ENCODE data around the gene PALM3. TPM values are rescaled to one million over a fixed set of nuclear protein-coding genes. Genes with fewer than 3 reads are reported as not detected.

Gene PALM3
- total RNA-seq (2014; rRNA removed) (2.3 and 4.8 TPM in 2 replicates), Bru-seq, nascent RNA (percentile 49 among the genes with signal in this experiment), BruChase-seq, experiment 1, labeled RNA remaining after a 6-hour chase (percentile 61 among the genes with signal in this experiment), BruChase-seq, experiment 2, labeled RNA remaining after a 2-hour chase (percentile 50 among the genes with signal in this experiment)
- long read RNA-seq, partial matches to known transcripts, result 0 of 1 reads
- long read RNA-seq, other reads (novel, unspliced or antisense), result 1 of 1 reads

GRCh38 chr19:14061751-14062557 lies at the start of gene PALM3:
TSS of gene PALM3 (minus strand) at chr19:14062076. CDS start at chr19:14061980, 96 bp downstream.
- Histone ChIP-seq H3K4me3 (ENCODE audit: low read length) (no peak within 1 kb of the TSS), H3K4me1 (ENCODE audit: insufficient read depth, low read length) (peaks cover 21% of the 10 kb centered on the region), H3K36me3 (ENCODE audit: low read depth, low read length) (no peaks in the 10 kb centered on the region), H3K79me2 (ENCODE audit: low read length) (no peaks in the 10 kb centered on the region), H3K9me3 (ENCODE audit: low read length) (no peaks in the 10 kb centered on the region), H3K27me3 (ENCODE audit: low read length) (no peaks in the 10 kb centered on the region), H3K9ac (ENCODE audit: low read length) (no peak within 1 kb of the TSS), H3K27ac (ENCODE audit: low read length) (no peak within 1 kb of the TSS), H4K20me1 (ENCODE audit: low read length) (no peaks in the 10 kb centered on the region), H3K9me2 (replicated peaks; ENCODE audit: low read length) (no peaks in the 10 kb centered on the region), H2AFZ (ENCODE audit: low read length) (no peak within 1 kb of the TSS; the same call in 1 of the 2 replicates), H3F3A (ENCODE audit: low read length, unreplicated experiment) (no peaks in the 10 kb centered on the region), H3K4me2 (ENCODE audit: low read length) (peak within 1 kb of the TSS; percentile 60)
- ATAC-seq, result peak; percentile 34
- TF ChIP-seq EZH2 (IDR thresholded peaks at IDR 0.05; ENCODE audit: low read length, unreplicated experiment), result no peak
- peak; percentile 52 for DNase-seq
- intact Hi-C loops (cut with micrococcal nuclease), result no loop called here
- ChIA-PET CTCF (interaction anchor here (0.6 kb wide), 1 partner anchor 147 kb away, joined by 7 read pairs; no protein-coding TSS in a partner anchor), POLR2A (ENCODE audit: unreplicated experiment) (no interaction called here)
- no TSS peak for BruUV-seq (replicated peaks)

GRCh38 chr19:14111486-14111885 lies 49.6 kb upstream of the PALM3 start:
- Histone ChIP-seq H4K20me1 (ENCODE audit: low read length) (no peaks in the 10 kb centered on the region), H3K79me2 (ENCODE audit: low read length) (peaks cover 27% of the 10 kb centered on the region), H3K4me1 (ENCODE audit: insufficient read depth, low read length) (peaks cover 7% of the 10 kb centered on the region), H3K4me3 (ENCODE audit: low read length) (no peak overlapping the region), H3F3A (ENCODE audit: low read length, unreplicated experiment) (no peaks in the 10 kb centered on the region), H2AFZ (ENCODE audit: low read length) (no peak overlapping the region), H3K27me3 (ENCODE audit: low read length) (no peaks in the 10 kb centered on the region), H3K36me3 (ENCODE audit: low read depth, low read length) (no peaks in the 10 kb centered on the region), H3K9me2 (replicated peaks; ENCODE audit: low read length) (no peaks in the 10 kb centered on the region), H3K9ac (ENCODE audit: low read length) (no peak overlapping the region), H3K9me3 (ENCODE audit: low read length) (no peaks in the 10 kb centered on the region), H3K27ac (ENCODE audit: low read length) (no peak overlapping the region), H3K4me2 (ENCODE audit: low read length) (no peak overlapping the region)
- ATAC-seq, result no peak
- ChIA-PET CTCF (no interaction called here), POLR2A (ENCODE audit: unreplicated experiment) (no interaction called here)
- no peak for DNase-seq
- TF ChIP-seq CTCF (conservative IDR thresholded peaks at IDR 0.05; ENCODE audit: low read depth, low read length), result no peak
- no peak for TF ChIP-seq EZH2 (IDR thresholded peaks at IDR 0.05; ENCODE audit: low read length, unreplicated experiment)
- no peak for TF ChIP-seq EZH2phosphoT487 (IDR thresholded peaks at IDR 0.05; ENCODE audit: borderline replicate concordance, low read length)
- no TSS peak for BruUV-seq (replicated peaks)
- intact Hi-C loops (cut with micrococcal nuclease), result no loop called here

GRCh38 chr19:14110650-14111049 lies 48.8 kb upstream of the PALM3 start:
- ATAC-seq (no peak), DNase-seq (no peak)
- Histone ChIP-seq H3K9ac (ENCODE audit: low read length) (no peak overlapping the region), H3K79me2 (ENCODE audit: low read length) (peaks cover 19% of the 10 kb centered on the region), H4K20me1 (ENCODE audit: low read length) (no peaks in the 10 kb centered on the region), H3K4me3 (ENCODE audit: low read length) (no peak overlapping the region), H2AFZ (ENCODE audit: low read length) (no peak overlapping the region), H3K4me1 (ENCODE audit: insufficient read depth, low read length) (no peaks in the 10 kb centered on the region; the same call in 1 of the 2 replicates), H3K9me3 (ENCODE audit: low read length) (no peaks in the 10 kb centered on the region), H3K36me3 (ENCODE audit: low read depth, low read length) (peaks cover 2% of the 10 kb centered on the region; the same call in 1 of the 2 replicates), H3K9me2 (replicated peaks; ENCODE audit: low read length) (no peaks in the 10 kb centered on the region), H3F3A (ENCODE audit: low read length, unreplicated experiment) (no peaks in the 10 kb centered on the region), H3K27ac (ENCODE audit: low read length) (no peak overlapping the region), H3K4me2 (ENCODE audit: low read length) (no peak overlapping the region), H3K27me3 (ENCODE audit: low read length) (no peaks in the 10 kb centered on the region)
- CTCF ChIA-PET, result no interaction called here
- TF ChIP-seq EZH2phosphoT487 (IDR thresholded peaks at IDR 0.05; ENCODE audit: borderline replicate concordance, low read length) (no peak), CTCF (conservative IDR thresholded peaks at IDR 0.05; ENCODE audit: low read depth, low read length) (no peak), EZH2 (IDR thresholded peaks at IDR 0.05; ENCODE audit: low read length, unreplicated experiment) (no peak)
- intact Hi-C loops (cut with micrococcal nuclease), result no loop called here
- no TSS peak for BruUV-seq (replicated peaks)
- POLR2A ChIA-PET (ENCODE audit: unreplicated experiment), result no interaction called here

Measured in PC-3 (cell line).